Measurements from ENCODE around the gene NUP214. TPM values are rescaled to one million over a fixed set of nuclear protein-coding genes. Genes with fewer than 3 reads are reported as not detected.

Gene NUP214
- total and polyA plus RNA-seq, 4 donors: 23.5 to 60.7 (median 37.8) TPM

GRCh38 chr9:131233556-131233955 is 108.2 kb downstream of the NUP214 start:
- Histone ChIP-seq H3K27ac (ENCODE audit: low read depth in 1 of 2, low read length in 1 of 2) (no peak overlapping the region), H3K27me3 (ENCODE audit: control insufficient read depth in 3 of 3, insufficient read depth in 3 of 3, low read length in 2 of 3) (no peaks in the 10 kb centered on the region), H3K9ac (ENCODE audit: insufficient read depth in 1 of 2, low read length in 2 of 2) (no peak overlapping the region), H3K4me3 (no peak overlapping the region), H3K36me3 (ENCODE audit: control insufficient read depth in 4 of 4, insufficient read depth in 4 of 4, low read length in 4 of 4) (peaks cover 0 to 35% (median 0%) of the 10 kb centered on the region in 4 donors), H3K4me1 (ENCODE audit: control insufficient read depth in 5 of 5, insufficient read depth in 5 of 5, low read length in 5 of 5) (peaks cover 0 to 24% (median 6%) of the 10 kb centered on the region in 5 donors), H3K9me3 (ENCODE audit: control insufficient read depth in 4 of 4, insufficient read depth in 3 of 4, low read length in 3 of 4) (no peaks in the 10 kb centered on the region)
- WGBS, 2 donors: 91 to 94% methylated on average over 11 of the region's 11 CpGs
- TF ChIP-seq CTCF (IDR thresholded peaks at IDR 0.05; ENCODE audit: control extremely low read depth, extremely low read depth): no peak
- DNase-seq: no peak
- ATAC-seq (ENCODE audit: insufficient read depth, low FRiP score): no peak

- Histone ChIP-seq H3K4me3 (no peak overlapping the region), H3K9ac (ENCODE audit: insufficient read depth in 1 of 2, low read length in 2 of 2) (no peak overlapping the region), H3K9me3 (ENCODE audit: control insufficient read depth in 4 of 4, insufficient read depth in 3 of 4, low read length in 3 of 4) (no peaks in the 10 kb centered on the region), H3K27me3 (ENCODE audit: control insufficient read depth in 3 of 3, insufficient read depth in 3 of 3, low read length in 2 of 3) (no peaks in the 10 kb centered on the region), H3K4me1 (ENCODE audit: control insufficient read depth in 5 of 5, insufficient read depth in 5 of 5, low read length in 5 of 5) (peaks cover 0 to 24% (median 10%) of the 10 kb centered on the region in 5 donors), H3K36me3 (ENCODE audit: control insufficient read depth in 4 of 4, insufficient read depth in 4 of 4, low read length in 4 of 4) (peaks cover 0 to 32% (median 0%) of the 10 kb centered on the region in 4 donors), H3K27ac (ENCODE audit: low read depth in 1 of 2, low read length in 1 of 2) (no peak overlapping the region)
- DNase-seq (no peak), ATAC-seq (ENCODE audit: insufficient read depth, low FRiP score) (no peak)
- TF ChIP-seq CTCF (IDR thresholded peaks at IDR 0.05; ENCODE audit: control extremely low read depth, extremely low read depth): no peak
- WGBS, 2 donors: 86 to 88% methylated on average over 9 of the region's 9 CpGs
These were observed 108.6 kb downstream of the NUP214 start for GRCh38 chr9:131233995-131234394.

DNA sequence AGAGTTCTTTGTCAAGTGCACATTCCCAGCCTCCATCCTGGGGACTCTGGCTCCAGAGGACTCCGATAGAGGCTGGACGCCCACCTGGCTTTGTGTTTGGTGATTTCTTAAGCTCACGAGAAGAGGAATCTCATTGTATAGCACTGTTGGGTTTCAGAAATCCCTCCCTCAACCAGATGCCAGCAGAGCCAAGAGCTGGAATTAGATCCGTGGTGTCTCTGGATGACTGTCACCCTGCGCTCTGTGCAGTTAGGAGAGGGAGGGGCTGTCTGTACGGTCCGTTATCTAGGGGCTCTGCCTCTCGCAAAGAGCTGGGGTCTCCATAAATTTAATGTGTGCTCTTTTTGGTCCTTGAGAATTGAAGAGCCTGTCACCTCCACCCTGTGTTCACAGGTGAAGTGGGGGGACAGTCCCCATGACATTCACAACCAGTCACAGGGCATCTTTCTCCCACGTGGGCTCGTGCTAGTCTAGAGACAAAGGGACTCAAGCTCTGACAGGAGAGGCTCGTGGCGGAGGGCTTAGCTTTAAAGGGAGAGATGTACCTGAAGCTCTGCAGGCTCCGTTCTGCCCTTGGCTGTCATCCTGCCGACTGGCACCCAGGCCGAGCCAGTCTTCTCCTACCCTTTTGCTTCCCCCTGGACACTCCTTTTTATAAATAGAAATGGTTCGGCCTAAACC is 109.6 kb downstream of the NUP214 start:
- ATAC-seq (ENCODE audit: insufficient read depth, low FRiP score) (no peak), DNase-seq (no peak)
- Histone ChIP-seq H3K9ac (ENCODE audit: insufficient read depth in 1 of 2, low read length in 2 of 2) (no peak overlapping the region), H3K27ac (ENCODE audit: low read depth in 1 of 2, low read length in 1 of 2) (peak overlapping the region in 1 of 2 donors; percentile 64), H3K36me3 (ENCODE audit: control insufficient read depth in 4 of 4, insufficient read depth in 4 of 4, low read length in 4 of 4) (peaks cover 0 to 27% (median 0%) of the 10 kb centered on the region in 4 donors), H3K27me3 (ENCODE audit: control insufficient read depth in 3 of 3, insufficient read depth in 3 of 3, low read length in 2 of 3) (no peaks in the 10 kb centered on the region), H3K4me3 (no peak overlapping the region), H3K4me1 (ENCODE audit: control insufficient read depth in 5 of 5, insufficient read depth in 5 of 5, low read length in 5 of 5) (peaks cover 0 to 19% (median 10%) of the 10 kb centered on the region in 5 donors), H3K9me3 (ENCODE audit: control insufficient read depth in 4 of 4, insufficient read depth in 3 of 4, low read length in 3 of 4) (peaks cover 0 to 3% (median 0%) of the 10 kb centered on the region in 4 donors)
- WGBS, 2 donors: 87 to 91% methylated on average over 16 of the region's 16 CpGs
- TF ChIP-seq CTCF (IDR thresholded peaks at IDR 0.05; ENCODE audit: control extremely low read depth, extremely low read depth): no peak

All from lung (tissue), 12 donors.